Fibroblast of lung (primary cell): ENCODE measurements around the gene HIBCH.

Experiments
- CTCF ChIP-seq, 2 donors: IDR thresholded peaks in 1 of 2; conservative IDR thresholded peaks in 1 of 2; 1 replicate in 1 of 2; 2 replicates in 1 of 2; pipeline ENCODE4 v1.5.1; 2011 to 2012; ENCODE audit warnings: low read length in 2 of 2, control low read depth in 1 of 2, inconsistent platforms in 1 of 2, low read depth in 1 of 2, mild to moderate bottlenecking in 1 of 2
- EZH2 ChIP-seq: IDR thresholded peaks from 2 replicates; pipeline ENCODE4 v1.5.1; 2012; ENCODE audit warnings: low read length, control low read depth, mild to moderate bottlenecking; ENCODE audit errors: missing control alignments

GRCh38 chr2:190213441-190214335, 105.9 kb downstream of the HIBCH start:
- TF ChIP-seq CTCF (conservative IDR thresholded peaks at IDR 0.05 in 1 of 2, IDR thresholded peaks at IDR 0.05 in 1 of 2; ENCODE audit: low read depth in 1 of 2, low read length in 2 of 2) (no peak), EZH2 (no peak)
